Measurements from ENCODE around the gene PPP1R3F. TPM values are rescaled to one million over a fixed set of nuclear protein-coding genes. Genes with fewer than 3 reads are reported as not detected.
A peak's percentile ranks its signal among the peaks of the same experiment; 100 is the strongest.

PPP1R3F gene
- total and polyA plus RNA-seq, 2 donors (not counting 1 experiment from before 2014, with no cell fraction given), result 3.7 to 10.2 TPM

DNA sequence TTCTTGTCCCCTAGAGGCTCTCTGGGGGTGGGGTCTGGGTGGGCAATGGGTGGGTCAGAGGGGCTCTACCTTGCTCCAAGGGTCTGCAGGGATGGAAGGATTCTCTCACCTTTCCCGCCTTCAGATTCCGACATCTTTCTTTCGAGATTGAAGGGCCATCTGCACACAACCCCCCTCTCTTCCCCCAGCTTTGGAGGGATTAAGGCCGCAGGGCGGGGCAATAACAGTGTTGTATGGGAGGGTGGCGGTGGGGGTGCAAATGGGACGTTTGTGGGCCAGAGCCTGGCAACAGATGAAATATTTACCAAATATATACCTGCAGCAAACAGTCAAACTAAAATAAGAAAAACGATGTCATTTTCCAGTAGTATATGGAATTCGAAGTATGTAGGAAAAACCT is 36.4 kb upstream of the PPP1R3F start, which contains the start of gene CACNA1F:
Gene CACNA1F (minus strand): TSS at position 165 of the 400 bp plus-strand sequence. CDS start 31 bp downstream, at position 134.
- Histone ChIP-seq H3K27ac (ENCODE audit: low read length in 2 of 2) (no peak within 1 kb of the TSS), H3K4me1 (ENCODE audit: control insufficient read depth in 2 of 2, insufficient read depth in 2 of 2, low read length in 2 of 2) (peaks cover 17 to 39% of the 10 kb centered on the region in 2 donors), H3K27me3 (replicated peaks in 1 of 4; ENCODE audit: control extremely low read depth in 1 of 4, control insufficient read depth in 3 of 4, insufficient read depth in 4 of 4, low read length in 3 of 4) (no peaks in the 10 kb centered on the region), H3K36me3 (replicated peaks in 1 of 2; ENCODE audit: control extremely low read depth in 1 of 2, control insufficient read depth in 1 of 2, extremely low read depth in 1 of 2, insufficient read depth in 2 of 2, low read length in 1 of 2) (no peaks in the 10 kb centered on the region), H3K4me3 (ENCODE audit: control extremely low read depth in 1 of 5, extremely low read depth in 1 of 5, insufficient read depth in 1 of 5, low read depth in 2 of 5, low read length in 4 of 5) (no peak within 1 kb of the TSS), H2AFZ (ENCODE audit: insufficient read depth, low read depth, low read length, poor library complexity, severe bottlenecking) (no peak within 1 kb of the TSS), H4K20me1 (ENCODE audit: control insufficient read depth, insufficient read depth, low read length, poor library complexity, severe bottlenecking) (no peaks in the 10 kb centered on the region), H3K79me2 (ENCODE audit: control insufficient read depth, insufficient read depth, low read length) (peaks cover 11% of the 10 kb centered on the region), H3K9ac (ENCODE audit: low read length) (no peak within 1 kb of the TSS), H3K4me2 (replicated peaks; ENCODE audit: low read depth, low read length, poor library complexity, severe bottlenecking) (no peak within 1 kb of the TSS), H3K9me3 (ENCODE audit: control extremely low read depth in 1 of 3, control insufficient read depth in 2 of 3, insufficient read depth in 1 of 3, low read length in 2 of 3) (no peaks in the 10 kb centered on the region)
- DNase-seq (no peak), ATAC-seq (ENCODE audit: low read depth) (no peak)
- Mint-ChIP-seq H3K27ac (no peak within 1 kb of the TSS), H3K9me3 (ENCODE audit: insufficient read depth) (no peaks in the 10 kb centered on the region), H3K4me3 (peak within 1 kb of the TSS; percentile 89), H3K27me3 (no peaks in the 10 kb centered on the region), H3K4me1 (peaks cover 31% of the 10 kb centered on the region)
- POLR2A ChIA-PET, result no interaction called here
- no CpG with 5 or more reads among the region's 9 CpGs for WGBS (ENCODE audit: insufficient coverage)
- CTCF ChIA-PET, result no interaction called here
- TF ChIP-seq EZH2 (IDR thresholded peaks at IDR 0.05; ENCODE audit: borderline replicate concordance, insufficient read depth, low read depth, low read length, poor library complexity, severe bottlenecking), result no peak
- TF ChIP-seq CTCF (IDR thresholded peaks at IDR 0.05), result no peak
- intact Hi-C loops (cut with micrococcal nuclease), result no loop called here

DNA sequence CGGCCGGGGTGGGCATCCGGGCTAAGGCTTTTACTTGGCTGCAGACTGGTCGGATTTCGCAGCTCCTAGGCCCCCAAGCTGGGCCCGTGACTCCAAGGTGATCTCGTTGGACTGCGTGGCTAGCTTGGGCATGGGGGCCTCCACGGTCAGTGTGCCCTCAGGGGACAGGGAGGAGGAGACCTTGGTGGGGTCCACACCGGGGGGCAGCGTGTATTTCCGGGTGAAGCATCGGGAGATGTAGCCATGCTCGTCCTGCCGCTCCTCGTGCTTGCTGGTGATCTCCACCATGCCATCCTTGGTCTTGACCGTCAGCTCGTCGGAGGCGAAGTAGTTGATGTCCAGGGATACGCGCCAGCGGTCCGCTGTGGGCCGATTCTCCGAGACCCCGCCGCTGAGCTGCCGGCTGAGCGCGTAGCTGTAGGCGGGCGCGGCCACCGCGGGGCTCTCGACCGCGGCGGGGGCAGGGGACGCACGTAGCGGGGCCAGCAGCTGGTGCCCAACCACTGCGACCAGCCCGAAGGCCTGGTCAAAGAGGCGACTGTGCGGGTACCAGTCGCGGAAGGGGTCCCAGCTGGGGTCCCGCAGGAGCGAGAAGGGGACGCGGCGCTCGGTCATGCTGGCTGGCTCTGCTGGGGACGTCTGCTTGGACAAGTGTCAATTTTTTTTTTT is 35.6 kb upstream of the PPP1R3F start:
- no peaks in the 10 kb centered on the region for H3K27me3 Mint-ChIP-seq
- no peak overlapping the region for H3K27ac ChIP-seq (ENCODE audit: low read length in 2 of 2)
- no peak overlapping the region for H2AFZ ChIP-seq (ENCODE audit: insufficient read depth, low read depth, low read length, poor library complexity, severe bottlenecking)
- no peak overlapping the region for H3K4me3 ChIP-seq (ENCODE audit: control extremely low read depth in 1 of 5, extremely low read depth in 1 of 5, insufficient read depth in 1 of 5, low read depth in 2 of 5, low read length in 4 of 5)
- DNase-seq (no peak), ATAC-seq (ENCODE audit: low read depth) (no peak)
- peaks cover 17 to 39% of the 10 kb centered on the region in 2 donors for H3K4me1 ChIP-seq (ENCODE audit: control insufficient read depth in 2 of 2, insufficient read depth in 2 of 2, low read length in 2 of 2)
- H3K4me2 ChIP-seq (replicated peaks; ENCODE audit: low read depth, low read length, poor library complexity, severe bottlenecking), result no peak overlapping the region
- H3K27me3 ChIP-seq (replicated peaks in 1 of 4; ENCODE audit: control extremely low read depth in 1 of 4, control insufficient read depth in 3 of 4, insufficient read depth in 4 of 4, low read length in 3 of 4), result no peaks in the 10 kb centered on the region
- H3K4me3 Mint-ChIP-seq, result no peak overlapping the region
- H3K79me2 ChIP-seq (ENCODE audit: control insufficient read depth, insufficient read depth, low read length), result peaks cover 12% of the 10 kb centered on the region
- POLR2A ChIA-PET, result no interaction called here
- intact Hi-C loops (cut with micrococcal nuclease), result loop anchor here (2.0 kb wide), 1 partner anchor 77 kb away; no protein-coding TSS in a partner anchor
- H3K9me3 ChIP-seq (ENCODE audit: control extremely low read depth in 1 of 3, control insufficient read depth in 2 of 3, insufficient read depth in 1 of 3, low read length in 2 of 3), result no peaks in the 10 kb centered on the region
- H4K20me1 ChIP-seq (ENCODE audit: control insufficient read depth, insufficient read depth, low read length, poor library complexity, severe bottlenecking), result no peaks in the 10 kb centered on the region
- peaks cover 31% of the 10 kb centered on the region for H3K4me1 Mint-ChIP-seq
- no peak for TF ChIP-seq EZH2 (IDR thresholded peaks at IDR 0.05; ENCODE audit: borderline replicate concordance, insufficient read depth, low read depth, low read length, poor library complexity, severe bottlenecking)
- no peak for TF ChIP-seq CTCF (IDR thresholded peaks at IDR 0.05)
- no peak overlapping the region for H3K9ac ChIP-seq (ENCODE audit: low read length)
- WGBS (ENCODE audit: insufficient coverage), result 90% methylated on average over 21 of the region's 56 CpGs
- CTCF ChIA-PET, result no interaction called here
- H3K36me3 ChIP-seq (replicated peaks in 1 of 2; ENCODE audit: control extremely low read depth in 1 of 2, control insufficient read depth in 1 of 2, extremely low read depth in 1 of 2, insufficient read depth in 2 of 2, low read length in 1 of 2), result no peaks in the 10 kb centered on the region
- no peaks in the 10 kb centered on the region for H3K9me3 Mint-ChIP-seq (ENCODE audit: insufficient read depth)
- H3K27ac Mint-ChIP-seq, result no peak overlapping the region

Data from B cell (primary cell).